H1 (cell line): ENCODE measurements around the gene IFIT2. TPM values are rescaled to one million over a fixed set of nuclear protein-coding genes. Genes with fewer than 3 reads are reported as not detected.

Experiments used
- CTCF ChIA-PET: fragments of 300-600 bp; sonication (Branson Sonifier 250); formaldehyde crosslinking; loops from one replicate; lab custom pipeline; 2021; ENCODE audit not compliant: partially characterized antibody; lab: Charles Lee
- POLR2A ChIA-PET: fragments of 300-600 bp; sonication (Branson Sonifier 250); formaldehyde crosslinking; loops from one replicate; lab custom pipeline; 2021; ENCODE audit warnings: inconsistent platforms; ENCODE audit not compliant: partially characterized antibody; lab: Charles Lee
- DNase-seq, 2 experiments: peaks; one replicate each; pipeline versions ENCODE4 v3.0.0 to v3.0.0-alpha.2; 2010 to 2022; ENCODE audit warnings: low spot score in 2 of 2, low read depth in 1 of 2, mixed read lengths in 1 of 2
- FAIRE-seq: peaks from 2 replicates; lab custom pipeline; 2011; peaks lifted over from hg19 to GRCh38; lab: Jason Lieb, UNC
- H2AFZ ChIP-seq: 2 replicates; pipeline ENCODE4 v1.8.1; 2012; ENCODE audit warnings: low read length, inconsistent platforms
- H2AK5ac ChIP-seq: 2 replicates; pipeline ENCODE4 v1.6.1; 2013; ENCODE audit warnings: low read depth, low read length
- H2BK120ac ChIP-seq: replicated peaks from 2 replicates; pipeline ENCODE3; 2013; ENCODE audit warnings: low read depth, low read length, inconsistent platforms
- H2BK12ac ChIP-seq: 2 replicates; pipeline ENCODE4 v1.6.1; 2013; ENCODE audit warnings: low read depth, low read length
- H2BK15ac ChIP-seq: 2 replicates; pipeline ENCODE4 v1.6.1; 2013; ENCODE audit warnings: low read length
- H2BK20ac ChIP-seq: 2 replicates; pipeline ENCODE4 v1.6.1; 2013; ENCODE audit warnings: low read length
- H2BK5ac ChIP-seq: 2 replicates; pipeline ENCODE4 v1.6.1; 2013; ENCODE audit warnings: low read depth, low read length
- H3K14ac ChIP-seq: 2 replicates; pipeline ENCODE4 v1.6.1; 2013; ENCODE audit warnings: inconsistent platforms; ENCODE audit not compliant: insufficient read length
- H3K18ac ChIP-seq: 2 replicates; pipeline ENCODE4 v1.6.1; 2013; ENCODE audit warnings: low read length; ENCODE audit errors: extremely low read depth
- H3K23ac ChIP-seq: 2 replicates; pipeline ENCODE4 v1.6.1; 2013; ENCODE audit warnings: inconsistent platforms; ENCODE audit not compliant: insufficient read length
- H3K23me2 ChIP-seq: 2 replicates; pipeline ENCODE4 v1.6.1; 2013; ENCODE audit warnings: low read depth, low read length
- H3K27ac ChIP-seq: 2 replicates; pipeline ENCODE4 v1.6.1; 2011; ENCODE audit warnings: low read depth, low read length, inconsistent platforms
- H3K27me3 ChIP-seq, 4 experiments: replicated peaks in 1 of 4; 1 replicate in 1 of 4; 2 replicates in 3 of 4; pipeline versions ENCODE4 v1.6.1 to v1.8.1; 2011 to 2013; ENCODE audit warnings: low read length in 3 of 4, mild to moderate bottlenecking in 3 of 4, inconsistent platforms in 2 of 4, mixed read lengths in 2 of 4, moderate library complexity in 1 of 4; ENCODE audit not compliant: control insufficient read depth in 3 of 4, insufficient read depth in 3 of 4; ENCODE audit errors: extremely low read depth in 1 of 4
- H3K36me3 ChIP-seq, 4 experiments: 2 replicates each; pipeline versions ENCODE4 v1.6.1 to v1.8.1; 2011 to 2013; ENCODE audit warnings: mild to moderate bottlenecking in 4 of 4, low read length in 3 of 4, moderate library complexity in 2 of 4, control low read depth in 1 of 4, inconsistent platforms in 1 of 4; ENCODE audit not compliant: insufficient read depth in 4 of 4, control insufficient read depth in 2 of 4
- H3K4ac ChIP-seq: replicated peaks from 2 replicates; pipeline ENCODE3; 2013; ENCODE audit warnings: low read length, low read depth, mixed read lengths, inconsistent platforms; ENCODE audit not compliant: insufficient read length
- H3K4me1 ChIP-seq, 4 experiments: replicated peaks in 1 of 4; 1 replicate in 1 of 4; 2 replicates in 3 of 4; pipeline versions ENCODE4 v1.6.1 to v1.8.1; 2011 to 2013; ENCODE audit warnings: low read length in 3 of 4, inconsistent platforms in 2 of 4, mixed read lengths in 1 of 4; ENCODE audit not compliant: insufficient read depth in 4 of 4, control insufficient read depth in 3 of 4
- H3K4me2 ChIP-seq, 2 experiments: 2 replicates each; pipeline versions ENCODE4 v1.6.1 to v1.8.1; 2011 to 2013; ENCODE audit warnings: low read depth in 2 of 2, low read length in 2 of 2, control low read depth in 1 of 2, inconsistent platforms in 1 of 2, mild to moderate bottlenecking in 1 of 2; ENCODE audit not compliant: insufficient read depth in 1 of 2
- H3K4me3 ChIP-seq, 4 experiments: fragments of 200-600, 300-600 bp in 1 of 4; sonication (generic), shearing (Covaris generic), sonication (Bioruptor Twin) in 1 of 4; 2 replicates each; pipeline versions ENCODE4 v1.5.1 to v1.8.1; 2011 to 2016; ENCODE audit warnings: low read length in 4 of 4, low read depth in 3 of 4, control low read depth in 2 of 4, inconsistent platforms in 2 of 4, mild to moderate bottlenecking in 2 of 4, mixed read lengths in 1 of 4, moderate library complexity in 1 of 4; ENCODE audit not compliant: insufficient read depth in 2 of 4; ENCODE audit errors: extremely low read depth in 1 of 4
- H3K56ac ChIP-seq: replicated peaks from 2 replicates; pipeline ENCODE3; 2013; ENCODE audit warnings: low read depth, mild to moderate bottlenecking, mixed read lengths, low read length, inconsistent platforms; ENCODE audit not compliant: insufficient read length
- H3K79me1 ChIP-seq: 2 replicates; pipeline ENCODE4 v1.6.1; 2013; ENCODE audit warnings: low read depth, low read length, control low read depth
- H3K79me2 ChIP-seq, 2 experiments: 2 replicates each; pipeline versions ENCODE4 v1.6.1 to v1.8.1; 2012 to 2013; ENCODE audit warnings: low read length in 2 of 2, mild to moderate bottlenecking in 2 of 2, inconsistent platforms in 1 of 2; ENCODE audit not compliant: insufficient read depth in 2 of 2, control insufficient read depth in 1 of 2
- H3K9ac ChIP-seq, 4 experiments: replicated peaks in 1 of 4; 1 replicate in 1 of 4; 2 replicates in 3 of 4; pipeline versions ENCODE4 v1.6.1 to v1.8.1; 2011 to 2013; ENCODE audit warnings: low read depth in 3 of 4, low read length in 3 of 4, control low read depth in 2 of 4, mild to moderate bottlenecking in 2 of 4, moderate library complexity in 2 of 4, inconsistent platforms in 1 of 4; ENCODE audit errors: extremely low read depth in 1 of 4
- H3K9me3 ChIP-seq, 2 experiments: 2 replicates each; pipeline versions ENCODE4 v1.6.1 to v1.8.1; 2012 to 2013; ENCODE audit warnings: mild to moderate bottlenecking in 2 of 2, moderate library complexity in 2 of 2, control low read depth in 1 of 2, inconsistent platforms in 1 of 2, low read depth in 1 of 2, low read length in 1 of 2, mixed read lengths in 1 of 2; ENCODE audit not compliant: insufficient read depth in 2 of 2
- H4K20me1 ChIP-seq, 2 experiments: replicated peaks in 1 of 2; 2 replicates each; pipeline versions ENCODE3 to v1.8.1; 2011 to 2013; ENCODE audit warnings: inconsistent platforms in 2 of 2, low read length in 2 of 2, mild to moderate bottlenecking in 1 of 2; ENCODE audit not compliant: insufficient read depth in 2 of 2, control insufficient read depth in 1 of 2
- H4K5ac ChIP-seq: 2 replicates; pipeline ENCODE4 v1.6.1; 2013; ENCODE audit warnings: low read length, low read depth, mixed read lengths, inconsistent platforms; ENCODE audit not compliant: insufficient read length
- H4K8ac ChIP-seq: 2 replicates; pipeline ENCODE4 v1.8.0; 2013; ENCODE audit warnings: mild to moderate bottlenecking, moderate library complexity, low read length, inconsistent platforms; ENCODE audit not compliant: insufficient read depth; ENCODE audit errors: extremely low read depth
- H4K91ac ChIP-seq: replicated peaks from 2 replicates; pipeline ENCODE3; 2013; ENCODE audit warnings: low read length, mixed read lengths, inconsistent platforms; ENCODE audit not compliant: insufficient read length
- KDM1A ChIP-seq: fragments of 200-600, 300-600 bp; sonication (generic); IDR thresholded peaks from 2 replicates; pipeline ENCODE4 v1.7.1; 2016; ENCODE audit warnings: mild to moderate bottlenecking, low read length, borderline replicate concordance
- WGBS, 2 experiments: shearing (Covaris generic) in 1 of 2; methylation state at CpG; one replicate each; pipeline versions ENCODE4 v1.1.6 to v1.1.7; 2013 to 2015; ENCODE audit warnings: low lambda C conversion rate in 2 of 2, mixed read lengths in 2 of 2, inconsistent platforms in 1 of 2, low coverage in 1 of 2, missing lambda C conversion rate in 1 of 2; ENCODE audit not compliant: insufficient replicate concordance in 2 of 2, insufficient coverage in 1 of 2, insufficient read length in 1 of 2; ENCODE audit errors: extremely low coverage in 1 of 2, missing lambda C conversion rate in 1 of 2; 5-methylcytosine and 5-hydroxymethylcytosine counted together
- polyA plus RNA-seq, 7 experiments: library from polyadenylated mRNA; depleted of rRNA in 3 of 7; stranded (reverse) in 5 of 7; unstranded in 2 of 7; fragments of >200 nt in 5 of 7; fragments of 200-250 nt in 2 of 7; gene quantifications; 1 replicate in 5 of 7; 2 replicates in 1 of 7; 4 replicates in 1 of 7; pipeline versions ENCODE4 v1.2.1 to v1.2.3, GENCODE V29; 2011 to 2013; ENCODE audit warnings: missing spikeins in 2 of 7, mixed read lengths in 2 of 7
- total RNA-seq: library from RNA; stranded (reverse); fragmentation: NEBNext Ultra II Directional; extraction: Animal tissue kit (Norgen Biotek cat#: 25700); gene quantifications from 2 replicates; pipeline ENCODE4 v1.2.1, GENCODE V29; 2021

Gene IFIT2
- total and polyA plus RNA-seq, 2 of the 8 experiments (the other 6 are each of a cell fraction or from before 2014, with no cell fraction given) = 0.03 to 0.35 TPM

DNA sequence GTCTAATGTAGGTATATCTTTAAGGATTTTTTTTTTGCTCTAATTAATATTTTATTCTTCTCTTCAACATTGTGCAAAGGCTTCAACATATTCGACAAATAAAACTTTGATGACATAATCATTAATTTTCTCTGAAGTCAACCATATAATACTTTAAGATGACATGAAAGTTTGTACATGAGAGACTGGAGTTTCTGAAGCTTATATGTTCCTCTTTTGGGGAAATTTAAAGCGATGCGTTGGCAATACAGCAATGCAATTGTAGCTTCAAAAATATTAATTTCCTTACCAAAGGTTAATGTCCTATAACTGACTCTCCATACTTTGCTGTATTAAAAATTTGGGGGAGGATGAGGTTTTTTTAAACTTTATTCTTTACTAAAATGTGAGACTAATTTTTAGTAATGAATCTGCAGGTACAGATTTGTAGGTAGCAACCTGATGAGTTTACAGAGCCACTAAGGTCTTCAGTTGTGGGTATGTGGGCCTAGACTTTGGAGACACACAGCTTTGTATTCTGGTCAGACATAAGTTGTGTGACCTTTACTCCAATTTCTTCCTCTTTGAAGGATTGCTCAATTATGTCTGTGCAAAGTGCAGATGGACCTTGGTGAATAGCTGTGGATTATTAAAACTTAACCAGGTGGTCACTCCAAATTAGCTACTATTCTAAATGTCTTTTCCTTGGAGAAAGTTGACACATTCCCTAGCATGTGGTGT lies 32.3 kb upstream of the IFIT2 start:
- H3K9me3 ChIP-seq = no peaks in the 10 kb centered on the region
- 90% methylated on average over 3 of the region's 3 CpGs; no CpG with 5 or more reads in 1 of the 2 experiments for WGBS, 2 experiments
- DNase-seq = no peak
- no peak overlapping the region for H3K4me3 ChIP-seq
- no peak overlapping the region for H3K4me2 ChIP-seq
- CTCF ChIA-PET = interaction anchor here (0.6 to 4.9 kb wide), 5 partner anchors 11 to 1062 kb away, joined by 3 to 35 read pairs (median 3); no protein-coding TSS in a partner anchor
- no peak overlapping the region for H2BK12ac ChIP-seq
- H2AK5ac ChIP-seq = no peak overlapping the region
- H3K23me2 ChIP-seq = no peaks in the 10 kb centered on the region
- no peaks in the 10 kb centered on the region for H3K27me3 ChIP-seq
- H3K79me2 ChIP-seq = no peaks in the 10 kb centered on the region
- H2BK120ac ChIP-seq = no peak overlapping the region
- H2BK15ac ChIP-seq = no peak overlapping the region
- H3K4ac ChIP-seq = no peak overlapping the region
- no peak overlapping the region for H2BK20ac ChIP-seq
- H3K9ac ChIP-seq = no peak overlapping the region
- no peaks in the 10 kb centered on the region for H3K36me3 ChIP-seq
- H3K4me1 ChIP-seq = no peaks in the 10 kb centered on the region
- no peaks in the 10 kb centered on the region for H4K20me1 ChIP-seq
- no peak overlapping the region for H3K14ac ChIP-seq
- no peak overlapping the region for H2AFZ ChIP-seq
- no peaks in the 10 kb centered on the region for H3K79me1 ChIP-seq
- H3K27ac ChIP-seq = no peak overlapping the region
- H4K8ac ChIP-seq = no peak overlapping the region
- FAIRE-seq = no peak
- POLR2A ChIA-PET = interaction anchor here (0.6 kb wide), 1 partner anchor 11 kb away, joined by 3 read pairs; no protein-coding TSS in a partner anchor
- no peak overlapping the region for H4K5ac ChIP-seq
- no peak overlapping the region for H3K18ac ChIP-seq
- H3K23ac ChIP-seq = no peak overlapping the region
- no peak overlapping the region for H2BK5ac ChIP-seq
- no peak overlapping the region for H4K91ac ChIP-seq
- H3K56ac ChIP-seq = no peak overlapping the region
- no peak for TF ChIP-seq KDM1A
